Keratinocyte (primary cell): Measurements from ENCODE around the gene CORO2B. TPM values are rescaled to one million over a fixed set of nuclear protein-coding genes. Genes with fewer than 3 reads are reported as not detected.

Experiments used
- DNase-seq: peaks from one replicate; pipeline ENCODE4 v3.0.0-alpha.2; 2011; ENCODE audit warnings: low read depth, missing footprints, low spot score
- FAIRE-seq: peaks from 2 replicates; lab custom pipeline; 2011; peaks lifted over from hg19 to GRCh38; lab: Jason Lieb, UNC
- H2AFZ ChIP-seq: 2 replicates; pipeline ENCODE4 v1.6.0; 2012; ENCODE audit warnings: low read length, control low read depth, inconsistent platforms; ENCODE audit not compliant: control insufficient read depth
- H3K27ac ChIP-seq: 2 replicates; pipeline ENCODE4 v1.5.1; 2011; ENCODE audit warnings: low read length; ENCODE audit not compliant: control insufficient read depth, insufficient read depth
- H3K27me3 ChIP-seq: 3 replicates; pipeline ENCODE4 v1.6.0; 2011; ENCODE audit warnings: low read length; ENCODE audit not compliant: control insufficient read depth, insufficient read depth; ENCODE audit errors: extremely low read depth
- H3K36me3 ChIP-seq, 2 experiments: 2 replicates in 1 of 2; 3 replicates in 1 of 2; pipeline ENCODE4 v1.5.1; 2011; ENCODE audit warnings: low read length in 2 of 2, mild to moderate bottlenecking in 1 of 2; ENCODE audit not compliant: control insufficient read depth in 2 of 2, insufficient read depth in 2 of 2; ENCODE audit errors: extremely low read depth in 1 of 2
- H3K4me1 ChIP-seq: 3 replicates; pipeline ENCODE4 v1.5.1; 2011; ENCODE audit warnings: low read length; ENCODE audit not compliant: control insufficient read depth, insufficient read depth; ENCODE audit errors: extremely low read depth
- H3K4me2 ChIP-seq: 3 replicates; pipeline ENCODE4 v1.6.0; 2011; ENCODE audit warnings: low read depth, low read length; ENCODE audit not compliant: control insufficient read depth, insufficient read depth; ENCODE audit errors: extremely low read depth
- H3K4me3 ChIP-seq, 3 experiments: fragments of 200-600 bp in 1 of 3; sonication (generic) in 1 of 3; 2 replicates in 2 of 3; 3 replicates in 1 of 3; pipeline ENCODE4 v1.5.1; 2011 to 2016; ENCODE audit warnings: low read length in 3 of 3, mild to moderate bottlenecking in 3 of 3, control low read depth in 2 of 3, inconsistent platforms in 1 of 3, low read depth in 1 of 3, mixed read lengths in 1 of 3, mixed run types in 1 of 3, moderate library complexity in 1 of 3; ENCODE audit not compliant: control insufficient read depth in 2 of 3, insufficient read depth in 2 of 3; ENCODE audit errors: extremely low read depth in 1 of 3
- H3K79me2 ChIP-seq: 2 replicates; pipeline ENCODE4 v1.6.0; 2012; ENCODE audit warnings: low read length; ENCODE audit not compliant: control insufficient read depth, insufficient read depth
- H3K9ac ChIP-seq: 3 replicates; pipeline ENCODE4 v1.6.0; 2011; ENCODE audit warnings: low read length; ENCODE audit not compliant: control insufficient read depth, insufficient read depth; ENCODE audit errors: extremely low read depth
- H3K9me1 ChIP-seq: 3 replicates; pipeline ENCODE4 v1.6.0; 2011; ENCODE audit warnings: low read length; ENCODE audit not compliant: control insufficient read depth, insufficient read depth; ENCODE audit errors: extremely low read depth
- H3K9me3 ChIP-seq: 2 replicates; pipeline ENCODE4 v1.5.1; 2012; ENCODE audit warnings: low read depth, low read length; ENCODE audit not compliant: control insufficient read depth
- H4K20me1 ChIP-seq: 3 replicates; pipeline ENCODE4 v1.6.0; 2011; ENCODE audit warnings: low read length; ENCODE audit not compliant: control insufficient read depth, insufficient read depth; ENCODE audit errors: extremely low read depth
- CTCF ChIP-seq, 3 experiments: IDR thresholded peaks in 1 of 3; conservative IDR thresholded peaks in 1 of 3; optimal IDR thresholded peaks in 1 of 3; 2 replicates in 2 of 3; 3 replicates in 1 of 3; pipeline versions ENCODE3 to v1.5.1; 2011; ENCODE audit warnings: low read length in 3 of 3, mild to moderate bottlenecking in 3 of 3, moderate library complexity in 2 of 3, control low read depth in 1 of 3, inconsistent platforms in 1 of 3; ENCODE audit not compliant: insufficient read depth in 2 of 3; ENCODE audit errors: extremely low read depth in 1 of 3
- EZH2 ChIP-seq: IDR thresholded peaks from one replicate; pipeline ENCODE4 v1.6.1; 2012; ENCODE audit warnings: inconsistent platforms, mild to moderate bottlenecking, low read length, moderate library complexity
- dilution Hi-C: fragments of 300-500 bp; cut with MboI; formaldehyde crosslinking; loops from one replicate; pipeline ENCODE4 v1.7.0; 2020; ENCODE audit warnings: low sequenced_read_pairs; ENCODE audit not compliant: extremely low pct_ligation_motif_present
- polyA plus RNA-seq, 5 experiments: library from polyadenylated mRNA; depleted of rRNA in 3 of 5; stranded (reverse) in 3 of 5; stranded (forward) in 1 of 5; unstranded in 1 of 5; fragments of >200 nt; gene quantifications; 1 replicate in 1 of 5; 2 replicates in 3 of 5; 3 replicates in 1 of 5; pipeline versions ENCODE4 v1.2.1 to v1.2.3, GENCODE V29; 2011 to 2012; ENCODE audit warnings: missing spikeins in 2 of 5, low read depth in 1 of 5, low replicate concordance in 1 of 5

Gene CORO2B
- polyA plus RNA-seq, 1 donor (not counting 4 experiments of a cell fraction or from before 2014, with no cell fraction given) = 0.13 TPM

- Histone ChIP-seq H4K20me1 (no peaks in the 10 kb centered on the region), H3K4me1 (no peaks in the 10 kb centered on the region), H3K79me2 (no peaks in the 10 kb centered on the region), H3K36me3 (no peaks in the 10 kb centered on the region), H3K4me3 (no peak overlapping the region), H3K9me1 (no peaks in the 10 kb centered on the region), H3K9ac (no peak overlapping the region), H3K9me3 (no peaks in the 10 kb centered on the region), H2AFZ (no peak overlapping the region), H3K4me2 (no peak overlapping the region), H3K27ac (no peak overlapping the region), H3K27me3 (no peaks in the 10 kb centered on the region)
- FAIRE-seq = no peak
- dilution Hi-C loops = no loop called here
- DNase-seq = no peak
- TF ChIP-seq CTCF (optimal IDR thresholded peaks at IDR 0.05 in 1 of 3, IDR thresholded peaks at IDR 0.05 in 1 of 3, conservative IDR thresholded peaks at IDR 0.05 in 1 of 3; ENCODE audit: extremely low read depth in 1 of 3, insufficient read depth in 2 of 3, low read length in 3 of 3) (no peak), EZH2 (no peak)
These were observed 40.3 kb downstream of the CORO2B start for GRCh38 chr15:68618908-68619698.

GRCh38 chr15:68620721-68621527 is 42.1 kb downstream of the CORO2B start:
- dilution Hi-C loops = no loop called here
- DNase-seq (no peak), FAIRE-seq (no peak)
- no peaks in the 10 kb centered on the region for H3K79me2 ChIP-seq
- H3K36me3 ChIP-seq = no peaks in the 10 kb centered on the region
- no peaks in the 10 kb centered on the region for H3K4me1 ChIP-seq
- no peak overlapping the region for H3K4me3 ChIP-seq
- H3K27me3 ChIP-seq = no peaks in the 10 kb centered on the region
- no peaks in the 10 kb centered on the region for H4K20me1 ChIP-seq
- H3K9ac ChIP-seq = no peak overlapping the region
- H3K9me1 ChIP-seq = no peaks in the 10 kb centered on the region
- no peaks in the 10 kb centered on the region for H3K9me3 ChIP-seq
- no peak overlapping the region for H3K4me2 ChIP-seq
- H2AFZ ChIP-seq = no peak overlapping the region
- H3K27ac ChIP-seq = no peak overlapping the region
- no peak for TF ChIP-seq EZH2
- no peak for TF ChIP-seq CTCF (optimal IDR thresholded peaks at IDR 0.05 in 1 of 3, IDR thresholded peaks at IDR 0.05 in 1 of 3, conservative IDR thresholded peaks at IDR 0.05 in 1 of 3; ENCODE audit: extremely low read depth in 1 of 3, insufficient read depth in 2 of 3, low read length in 3 of 3)
